SK-N-SH treated with all-trans-retinoic acid at 6 μM for 48 hours (cell line): Measurements from ENCODE around the gene CCIN.

Experiments
- ATAC-seq: fragments of 200-7000 bp; cut with Tn5 transposase; 3 replicates; pipeline ENCODE4 v1.9.1; 2020; ENCODE audit warnings: mild to moderate bottlenecking, moderate library complexity
- ARNTL ChIP-seq: fragments of 450-650 bp; formaldehyde crosslinking; IDR thresholded peaks from 2 replicates; pipeline ENCODE4 v1.5.0; 2020; ENCODE audit warnings: low read depth, mild to moderate bottlenecking, moderate library complexity, borderline replicate concordance
- BACH2 ChIP-seq: fragments of 250-450 bp; sonication (Bioruptor Pico); IDR thresholded peaks from 2 replicates; pipeline ENCODE4 v1.9.0; 2021; ENCODE audit warnings: mild to moderate bottlenecking, borderline replicate concordance
- CREB5 ChIP-seq: fragments of 250-450 bp; sonication (Bioruptor Pico); IDR thresholded peaks from 2 replicates; pipeline ENCODE4 v1.5.1; 2020; ENCODE audit warnings: low read depth, mild to moderate bottlenecking, moderate library complexity
- CSDC2 ChIP-seq: fragments of 250-450 bp; sonication (Bioruptor Pico); IDR thresholded peaks from 2 replicates; pipeline ENCODE4 v1.5.0; 2020; ENCODE audit warnings: mild to moderate bottlenecking, moderate library complexity
- ESRRG ChIP-seq: fragments of 250-450 bp; sonication (Bioruptor Pico); IDR thresholded peaks from 2 replicates; pipeline ENCODE4 v1.6.1; 2021; ENCODE audit warnings: mild to moderate bottlenecking
- GLIS3 ChIP-seq: fragments of 250-450 bp; sonication (Bioruptor Pico); IDR thresholded peaks from 2 replicates; pipeline ENCODE4 v1.5.0; 2020; ENCODE audit warnings: mild to moderate bottlenecking, moderate library complexity
- ISL1 ChIP-seq: fragments of 250-450 bp; sonication (Bioruptor Pico); IDR thresholded peaks from 2 replicates; pipeline ENCODE4 v2.1.2; 2022; ENCODE audit warnings: mild to moderate bottlenecking, moderate library complexity
- OSR1 ChIP-seq: fragments of 250-450 bp; sonication (Bioruptor Pico); IDR thresholded peaks from 2 replicates; pipeline ENCODE4 v1.8.0; 2022; ENCODE audit warnings: moderate library complexity, mild to moderate bottlenecking, inconsistent platforms
- PATZ1 ChIP-seq: fragments of 250-450 bp; sonication (Bioruptor Pico); IDR thresholded peaks from 2 replicates; pipeline ENCODE4 v1.8.0; 2020; ENCODE audit warnings: mild to moderate bottlenecking, moderate library complexity, borderline replicate concordance
- PPARA ChIP-seq: fragments of 250-450 bp; sonication (Bioruptor Pico); IDR thresholded peaks from 2 replicates; pipeline ENCODE4 v1.5.0; 2020; ENCODE audit warnings: mild to moderate bottlenecking, borderline replicate concordance
- RARB ChIP-seq: fragments of 250-450 bp; sonication (Bioruptor Pico); IDR thresholded peaks from 2 replicates; pipeline ENCODE4 v1.8.0; 2021; ENCODE audit warnings: mild to moderate bottlenecking, moderate library complexity
- TCF4 ChIP-seq: fragments of 250-450 bp; sonication (Bioruptor Pico); IDR thresholded peaks from 2 replicates; pipeline ENCODE4 v1.8.0; 2021; ENCODE audit warnings: mild to moderate bottlenecking, moderate library complexity, borderline replicate concordance
- TSHZ2 ChIP-seq: fragments of 250-450 bp; sonication (Bioruptor Pico); IDR thresholded peaks from 2 replicates; pipeline ENCODE4 v1.5.0; 2020; ENCODE audit warnings: mild to moderate bottlenecking, moderate library complexity
- ZFP3 ChIP-seq: fragments of 250-450 bp; sonication (Bioruptor Pico); IDR thresholded peaks from 2 replicates; pipeline ENCODE4 v1.5.0; 2020; ENCODE audit warnings: mild to moderate bottlenecking, moderate library complexity
- ZFP30 ChIP-seq: fragments of 450-650 bp; formaldehyde crosslinking; IDR thresholded peaks from 2 replicates; pipeline ENCODE4 v1.5.0; 2022; ENCODE audit warnings: mild to moderate bottlenecking, moderate library complexity
- ZNF565 ChIP-seq: fragments of 450-650 bp; formaldehyde crosslinking; conservative IDR thresholded peaks from 2 replicates; pipeline ENCODE4 v1.5.0; 2020; ENCODE audit warnings: low read depth, mild to moderate bottlenecking, moderate library complexity
- ZNF70 ChIP-seq: fragments of 450-650 bp; formaldehyde crosslinking; IDR thresholded peaks from 2 replicates; pipeline ENCODE4 v1.5.0; 2020; ENCODE audit warnings: mild to moderate bottlenecking, moderate library complexity
- ZNF8 ChIP-seq: fragments of 450-650 bp; formaldehyde crosslinking; IDR thresholded peaks from 2 replicates; pipeline ENCODE4 v1.5.0; 2020; ENCODE audit warnings: mild to moderate bottlenecking, moderate library complexity
- TF ChIP-seq, protein P1 (sequence below): fragments of 250-450 bp; sonication (Bioruptor Pico); IDR thresholded peaks from 2 replicates; pipeline ENCODE4 v1.8.0; 2021; ENCODE audit warnings: low read depth, mild to moderate bottlenecking, moderate library complexity, borderline replicate concordance
- TF ChIP-seq, protein P2 (sequence below): fragments of 250-450 bp; sonication (Bioruptor Pico); IDR thresholded peaks from 2 replicates; pipeline ENCODE4 v1.5.1; 2021; ENCODE audit warnings: mild to moderate bottlenecking, moderate library complexity

CCIN gene

DNA sequence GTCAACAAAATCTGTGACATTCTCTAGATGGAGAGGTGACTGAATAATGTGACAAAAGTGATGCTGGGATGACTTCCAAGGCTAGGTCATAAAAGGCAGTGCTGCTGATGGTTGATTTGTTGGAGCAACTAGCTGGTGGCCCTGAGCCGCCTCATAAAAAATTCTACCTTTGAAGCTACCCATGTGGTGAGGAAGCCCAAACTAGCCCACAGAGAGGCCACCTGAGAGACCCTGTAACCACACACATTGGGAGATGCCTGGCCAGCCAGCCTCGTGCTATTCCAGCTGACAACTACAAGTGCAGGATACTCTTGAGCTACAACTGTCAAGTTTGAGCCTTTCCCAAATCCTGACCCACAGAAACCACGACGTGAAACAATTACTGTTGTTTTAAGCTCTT lies 44.2 kb downstream of the CCIN start:
- no peak for TF ChIP-seq PATZ1
- no peak for ATAC-seq

GRCh38 chr9:36213989-36214388 lies 44.8 kb downstream of the CCIN start:
- no peak for ATAC-seq
- TF ChIP-seq ZNF8 (CRISPR knock-in tag) (no peak), ARNTL (CRISPR knock-in tag) (no peak), TCF4 (CRISPR knock-in tag) (no peak), CREB5 (CRISPR knock-in tag) (no peak), ISL1 (CRISPR knock-in tag) (no peak), ZFP3 (CRISPR knock-in tag) (no peak), PPARA (no peak), PATZ1 (no peak), ZFP30 (CRISPR knock-in tag) (no peak), GLIS3 (CRISPR knock-in tag) (no peak), ZNF70 (CRISPR knock-in tag) (no peak), ZNF565 (no peak), TSHZ2 (CRISPR knock-in tag) (no peak), OSR1 (CRISPR knock-in tag) (no peak), ESRRG (CRISPR knock-in tag) (no peak), RARB (CRISPR knock-in tag) (no peak)
- TF ChIP-seq, protein P1, sequence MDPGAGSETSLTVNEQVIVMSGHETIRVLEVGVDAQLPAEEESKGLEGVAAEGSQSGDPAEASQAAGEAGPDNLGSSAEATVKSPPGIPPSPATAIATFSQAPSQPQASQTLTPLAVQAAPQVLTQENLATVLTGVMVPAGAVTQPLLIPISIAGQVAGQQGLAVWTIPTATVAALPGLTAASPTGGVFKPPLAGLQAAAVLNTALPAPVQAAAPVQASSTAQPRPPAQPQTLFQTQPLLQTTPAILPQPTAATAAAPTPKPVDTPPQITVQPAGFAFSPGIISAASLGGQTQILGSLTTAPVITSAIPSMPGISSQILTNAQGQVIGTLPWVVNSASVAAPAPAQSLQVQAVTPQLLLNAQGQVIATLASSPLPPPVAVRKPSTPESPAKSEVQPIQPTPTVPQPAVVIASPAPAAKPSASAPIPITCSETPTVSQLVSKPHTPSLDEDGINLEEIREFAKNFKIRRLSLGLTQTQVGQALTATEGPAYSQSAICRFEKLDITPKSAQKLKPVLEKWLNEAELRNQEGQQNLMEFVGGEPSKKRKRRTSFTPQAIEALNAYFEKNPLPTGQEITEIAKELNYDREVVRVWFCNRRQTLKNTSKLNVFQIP (CRISPR knock-in tag) = no peak
- TF ChIP-seq, protein P2, sequence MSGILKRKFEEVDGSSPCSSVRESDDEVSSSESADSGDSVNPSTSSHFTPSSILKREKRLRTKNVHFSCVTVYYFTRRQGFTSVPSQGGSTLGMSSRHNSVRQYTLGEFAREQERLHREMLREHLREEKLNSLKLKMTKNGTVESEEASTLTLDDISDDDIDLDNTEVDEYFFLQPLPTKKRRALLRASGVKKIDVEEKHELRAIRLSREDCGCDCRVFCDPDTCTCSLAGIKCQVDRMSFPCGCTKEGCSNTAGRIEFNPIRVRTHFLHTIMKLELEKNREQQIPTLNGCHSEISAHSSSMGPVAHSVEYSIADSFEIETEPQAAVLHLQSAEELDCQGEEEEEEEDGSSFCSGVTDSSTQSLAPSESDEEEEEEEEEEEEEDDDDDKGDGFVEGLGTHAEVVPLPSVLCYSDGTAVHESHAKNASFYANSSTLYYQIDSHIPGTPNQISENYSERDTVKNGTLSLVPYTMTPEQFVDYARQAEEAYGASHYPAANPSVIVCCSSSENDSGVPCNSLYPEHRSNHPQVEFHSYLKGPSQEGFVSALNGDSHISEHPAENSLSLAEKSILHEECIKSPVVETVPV (CRISPR knock-in tag) = no peak
- TF ChIP-seq, all 23 proteins: peak for 0

GRCh38 chr9:36214571-36214970 lies 45.4 kb downstream of the CCIN start:
- peak; percentile 46 for ATAC-seq
- TF ChIP-seq BACH2 (CRISPR knock-in tag) = no peak
- TF ChIP-seq CREB5 (CRISPR knock-in tag) = no peak
- no peak for TF ChIP-seq CSDC2 (CRISPR knock-in tag)
- no peak for TF ChIP-seq ARNTL (CRISPR knock-in tag)
- no peak for TF ChIP-seq ZNF70 (CRISPR knock-in tag)
- TF ChIP-seq ESRRG (CRISPR knock-in tag) = no peak
- TF ChIP-seq TSHZ2 (CRISPR knock-in tag) = no peak
- no peak for TF ChIP-seq ZFP30 (CRISPR knock-in tag)
- no peak for TF ChIP-seq PATZ1
- no peak for TF ChIP-seq OSR1 (CRISPR knock-in tag)
